Hematopoietic multipotent progenitor cell (in vitro differentiated cells): Measurements from ENCODE around the gene TSPAN10. TPM values are rescaled to one million over a fixed set of nuclear protein-coding genes. Genes with fewer than 3 reads are reported as not detected.
A peak's percentile ranks its signal among the peaks of the same experiment; 100 is the strongest.

Experiments
- DNase-seq, 3 donors: peaks; one replicate each; pipeline ENCODE4 v3.0.0-alpha.2; 2011 to 2015; ENCODE audit warnings: low read depth in 2 of 3, low spot score in 2 of 3
- total RNA-seq: library from RNA; depleted of rRNA; stranded (reverse); fragments of >200 nt; gene quantifications from one replicate; pipeline ENCODE4 v1.2.3, GENCODE V29; 2012

Gene TSPAN10
- total RNA-seq, 1 donor: 0.27 TPM

GRCh38 chr17:81659038-81659437 is 22.0 kb downstream of the TSPAN10 start:
- DNase-seq: no peak

- no peak for DNase-seq
These were observed 23.4 kb downstream of the TSPAN10 start for GRCh38 chr17:81660441-81660840.

GRCh38 chr17:81662002-81662401 is 25.0 kb downstream of the TSPAN10 start:
- no peak for DNase-seq

- no peak for DNase-seq
These were observed 27.1 kb downstream of the TSPAN10 start for GRCh38 chr17:81664051-81664470.

GRCh38 chr17:81665205-81666091 is 28.5 kb downstream of the TSPAN10 start:
- peak in 2 of 3 donors; percentile 29 to 39 for DNase-seq

GRCh38 chr17:81666092-81666341 is 29.0 kb downstream of the TSPAN10 start:
- peak in 1 of 3 donors; percentile 82 for DNase-seq

- DNase-seq: peak; percentile 82 to 96 (median 94)
These were observed 29.6 kb downstream of the TSPAN10 start, which contains the start of the genes CCDC137 and OXLD1 for GRCh38 chr17:81666342-81667191. Gene CCDC137 (plus strand): TSS chr17:81666737. CDS start chr17:81666767, 30 bp downstream. Gene OXLD1 (minus strand): TSS chr17:81666605. CDS start chr17:81666577, 28 bp downstream.

GRCh38 chr17:81667754-81668153 is 30.8 kb downstream of the TSPAN10 start:
- DNase-seq: no peak

- DNase-seq: no peak
These were observed 35.5 kb downstream of the TSPAN10 start for GRCh38 chr17:81672504-81672903.

- DNase-seq: no peak
These were observed 36.0 kb downstream of the TSPAN10 start for GRCh38 chr17:81672954-81673353.

- DNase-seq: no peak
These were observed 36.7 kb downstream of the TSPAN10 start for GRCh38 chr17:81673561-81674258.

GRCh38 chr17:81675515-81676221 is 38.7 kb downstream of the TSPAN10 start:
- DNase-seq: peak in 2 of 3 donors; percentile 18 to 24

GRCh38 chr17:81676906-81677305 is 39.9 kb downstream of the TSPAN10 start:
- no peak for DNase-seq

GRCh38 chr17:81680150-81680549 is 43.2 kb downstream of the TSPAN10 start:
- no peak for DNase-seq

GRCh38 chr17:81681672-81682071 is 44.7 kb downstream of the TSPAN10 start:
- DNase-seq: no peak

GRCh38 chr17:81682565-81683207 is 45.7 kb downstream of the TSPAN10 start:
- no peak for DNase-seq

- DNase-seq: no peak
These were observed 46.2 kb downstream of the TSPAN10 start for GRCh38 chr17:81683208-81683583.

- DNase-seq: peak; percentile 98 to 99 (median 99)
These were observed 46.8 kb downstream of the TSPAN10 start, which contains the start of the genes ARL16 and HGS for GRCh38 chr17:81683584-81684441. Gene ARL16 (minus strand): TSS chr17:81683797. CDS start chr17:81683753, 44 bp downstream. Gene HGS (plus strand): TSS chr17:81684011. CDS start chr17:81684067, 56 bp downstream.
